GM18511 (cell line): ENCODE data around the gene NTM.
"Not testable (repeated sequence)": the region's sequence is repeated elsewhere in the genome, so short reads cannot be mapped to it uniquely, and the experiment has no call there.

ENCODE experiments used
- ATAC-seq: cut with Tn5 transposase; IDR thresholded peaks from one replicate; pipeline ENCODE4 v1.9.1; 2021; ENCODE audit warnings: mild to moderate bottlenecking, moderate library complexity; ENCODE audit not compliant: unreplicated experiment

The NTM gene

DNA sequence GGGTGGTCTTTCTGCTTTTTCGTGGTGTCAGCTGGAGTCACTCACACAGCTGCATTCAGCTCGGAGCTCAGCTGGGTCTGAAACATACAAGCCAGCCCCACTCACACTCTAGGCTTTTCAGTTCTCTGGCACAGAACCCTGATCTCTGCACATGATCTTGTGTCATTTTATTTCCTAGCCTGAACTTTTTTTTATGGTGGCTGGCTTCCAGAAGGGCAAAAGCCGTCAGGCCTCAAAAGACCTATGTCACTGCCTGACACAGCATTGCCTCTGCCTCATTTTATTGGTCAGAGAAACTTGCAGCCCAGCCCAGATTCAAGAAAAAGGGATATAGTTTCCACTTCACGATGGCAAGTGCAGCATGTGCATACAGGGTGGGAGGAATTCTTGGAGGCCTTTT lies 117.8 kb downstream of the NTM start:
- no peak for ATAC-seq

DNA sequence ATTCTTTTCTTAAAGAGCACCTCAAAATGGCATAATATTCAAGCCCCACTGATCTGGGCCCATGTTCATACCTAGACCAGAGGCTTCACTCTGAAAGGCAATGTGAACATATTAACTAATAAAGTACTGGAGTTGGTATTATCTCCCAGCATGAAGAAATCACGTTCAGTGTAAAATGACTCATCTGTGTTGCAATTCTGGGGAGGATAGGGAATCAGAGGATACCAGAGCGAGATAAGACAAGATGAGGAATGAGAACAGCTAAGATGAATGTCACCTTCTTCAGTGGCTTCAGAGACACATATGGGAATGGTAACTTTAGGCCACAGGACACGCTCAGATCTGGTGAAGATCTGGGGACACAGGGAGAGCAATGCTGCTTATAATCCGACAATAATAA lies 121.1 kb downstream of the NTM start:
- ATAC-seq, result no peak

DNA sequence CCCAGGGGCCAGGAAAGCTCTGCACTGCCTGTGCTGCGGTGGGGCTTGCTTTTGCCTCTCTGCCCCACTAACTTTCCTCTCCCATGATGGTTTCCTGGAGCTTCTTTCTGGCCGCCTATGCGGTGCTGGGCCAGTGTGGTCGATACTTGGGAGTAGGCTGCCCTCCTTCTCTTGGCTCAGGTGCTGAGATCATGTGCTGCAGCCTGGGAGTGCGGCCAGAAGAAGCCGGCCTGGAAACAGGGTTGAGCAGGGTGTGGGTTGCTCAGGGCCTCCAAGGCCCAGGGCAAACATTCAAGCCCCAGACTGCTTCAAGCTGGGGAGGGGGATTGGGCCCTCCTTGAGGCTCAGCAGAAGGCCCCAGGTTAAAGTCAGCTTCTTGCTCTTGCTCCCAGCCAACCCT lies 125.0 kb downstream of the NTM start:
- no peak for ATAC-seq

DNA sequence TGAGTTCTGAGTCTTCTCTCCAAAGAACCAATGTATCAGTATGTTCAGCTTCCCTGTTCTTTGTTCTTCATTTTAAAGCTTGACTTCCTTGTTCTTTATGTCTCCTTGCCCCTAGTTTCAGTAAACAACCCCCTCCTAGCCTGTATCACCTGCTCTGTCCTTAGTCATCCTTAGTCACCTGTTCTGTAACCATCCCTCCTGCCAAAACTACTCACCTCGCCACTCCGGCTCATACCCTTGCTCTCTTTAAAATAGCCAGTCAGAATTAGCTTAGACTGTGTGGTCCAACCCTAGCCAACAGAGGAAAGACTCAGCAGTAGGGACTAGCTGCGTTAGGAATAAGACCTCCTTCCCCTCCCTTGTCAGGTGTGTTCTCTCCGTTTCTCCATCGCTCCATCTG lies 127.3 kb downstream of the NTM start:
- ATAC-seq, result not testable (repeated sequence)

DNA sequence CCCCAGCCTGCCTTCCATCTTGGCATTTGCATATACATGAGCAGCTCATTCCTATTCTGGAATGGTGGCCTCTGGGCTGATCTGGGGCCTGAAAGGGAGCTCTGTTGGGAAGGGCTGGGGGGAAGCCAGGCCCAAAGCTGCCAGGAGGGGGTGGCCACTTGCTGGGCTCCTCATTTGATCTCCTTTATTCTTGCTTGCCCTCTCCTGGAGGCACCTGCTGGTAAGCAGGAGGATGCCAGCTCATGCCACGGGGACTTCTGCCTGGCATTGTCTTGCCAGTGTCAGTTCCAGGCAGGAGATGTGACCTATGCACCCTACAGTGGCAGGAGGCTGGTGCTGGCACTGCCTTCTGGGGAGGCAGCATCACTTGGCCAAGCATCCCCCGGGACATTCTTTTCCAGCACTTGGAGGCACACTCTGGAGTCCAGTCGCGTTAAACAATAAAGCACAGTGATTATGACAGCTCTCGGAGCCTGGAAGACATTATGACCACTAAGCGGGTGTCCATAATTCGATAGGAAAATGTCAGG lies 128.3 kb downstream of the NTM start:
- ATAC-seq, result no peak

DNA sequence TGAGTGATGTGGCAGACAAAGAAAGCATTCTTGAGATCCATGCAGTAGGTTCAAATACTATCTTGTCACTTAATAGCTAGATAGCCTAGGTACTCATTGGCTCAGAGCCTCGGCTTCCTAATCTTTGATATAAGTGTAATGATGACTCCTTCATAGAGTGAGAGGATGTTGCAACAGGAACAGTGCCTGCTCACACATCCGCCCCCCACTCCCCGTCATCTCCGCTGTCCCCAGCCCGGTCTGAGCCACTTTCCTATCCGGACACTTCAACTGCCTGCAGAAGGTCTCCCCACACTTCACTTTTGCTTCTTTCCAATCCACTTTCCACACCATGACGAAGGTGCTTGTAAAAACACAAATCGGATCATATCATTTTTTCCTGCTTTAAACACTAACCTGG lies 128.8 kb downstream of the NTM start:
- ATAC-seq, result no peak

DNA sequence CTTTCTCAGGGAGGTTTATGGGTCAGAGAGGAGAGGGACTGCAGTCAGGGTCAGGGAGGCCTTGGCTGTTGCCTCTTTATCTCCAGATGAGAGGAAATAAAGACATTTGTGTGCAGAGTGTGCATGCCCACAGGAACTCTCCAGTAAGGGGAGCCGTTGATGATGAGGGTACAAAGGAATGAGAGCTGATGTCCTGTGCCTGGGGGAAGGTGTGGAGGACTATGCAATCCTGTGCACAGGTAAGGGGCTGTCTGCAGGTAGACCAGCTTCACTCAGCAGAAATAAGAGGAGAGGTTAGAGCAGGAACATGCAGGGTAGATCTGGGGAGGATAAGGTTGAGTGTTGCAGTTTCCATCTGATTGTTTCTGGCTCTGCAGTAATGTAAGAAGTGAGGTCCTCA lies 132.6 kb downstream of the NTM start:
- no peak for ATAC-seq

DNA sequence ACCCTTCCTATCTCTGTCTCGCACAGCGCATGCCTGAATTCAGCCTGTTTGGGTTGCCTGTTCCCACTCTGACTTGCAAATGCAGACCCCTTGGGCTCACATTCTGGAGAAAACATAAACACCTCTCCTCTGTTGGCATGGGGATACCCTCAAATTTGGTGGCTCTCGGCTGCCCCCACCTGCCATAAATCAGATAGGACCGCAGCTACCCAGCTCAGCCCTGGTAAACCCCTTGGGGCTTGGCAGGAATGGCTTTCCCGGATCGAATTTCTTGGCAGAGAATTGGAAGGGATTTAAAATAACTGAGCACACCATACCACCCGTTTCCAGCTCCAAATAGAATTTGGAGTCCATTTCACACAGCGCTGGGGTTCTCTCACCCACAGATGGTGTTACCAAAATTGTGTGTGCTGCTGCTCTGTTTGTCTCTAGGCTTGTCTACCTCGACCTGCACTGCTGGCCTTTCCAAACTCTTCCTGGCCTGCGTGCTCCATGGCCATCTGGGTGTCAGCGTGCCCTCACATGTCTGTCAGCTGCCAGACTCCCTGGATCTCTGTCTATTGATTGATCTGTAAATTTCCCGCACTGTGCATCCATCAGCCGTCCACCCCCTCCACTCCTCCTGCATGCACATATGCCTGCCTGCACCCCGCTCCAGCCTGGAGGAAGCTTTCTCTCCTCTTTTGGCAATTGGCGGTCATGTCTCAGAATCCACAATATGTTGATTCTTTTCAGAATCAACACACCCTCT lies 134.0 kb downstream of the NTM start:
- no peak for ATAC-seq

DNA sequence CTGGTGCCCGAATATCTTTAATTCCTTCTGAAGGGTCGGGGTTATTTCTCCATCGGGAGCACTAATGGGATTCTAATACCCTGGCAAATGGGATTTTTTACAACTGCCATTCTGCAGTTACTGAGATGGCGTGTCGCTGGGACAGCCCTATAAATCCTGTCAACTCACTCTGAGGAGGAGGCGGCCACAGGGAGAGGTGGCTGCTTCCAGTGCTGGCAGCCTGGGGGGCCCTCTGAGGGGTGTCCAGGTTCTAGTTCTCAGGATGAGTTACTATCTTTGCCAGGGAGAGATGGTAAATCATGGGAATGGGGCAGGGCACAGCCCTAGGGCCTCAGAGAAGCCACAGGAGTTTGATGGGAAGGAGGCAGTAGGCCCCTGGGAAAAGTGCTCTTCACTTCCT lies 135.9 kb downstream of the NTM start:
- ATAC-seq, result no peak

DNA sequence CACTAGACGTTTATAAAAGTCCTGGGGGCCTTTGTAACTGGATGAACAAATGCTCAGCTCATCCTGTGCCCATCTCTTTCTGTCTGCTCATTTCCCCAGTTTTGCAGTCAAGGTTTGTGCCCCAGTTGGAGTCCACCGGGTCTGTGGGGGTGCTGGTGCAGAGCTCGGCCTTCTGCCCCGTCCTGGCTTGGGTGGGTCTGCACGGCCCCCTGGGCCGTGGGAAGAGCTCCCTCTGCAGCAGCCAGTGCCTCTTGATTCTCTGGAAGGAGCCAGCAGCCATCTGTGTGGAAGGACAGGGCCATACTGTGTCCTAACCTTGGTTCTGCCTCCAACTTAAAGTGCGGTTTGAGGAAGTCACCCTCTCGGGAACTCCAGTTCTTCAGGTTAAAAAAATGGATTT lies 140.2 kb downstream of the NTM start:
- ATAC-seq, result no peak

DNA sequence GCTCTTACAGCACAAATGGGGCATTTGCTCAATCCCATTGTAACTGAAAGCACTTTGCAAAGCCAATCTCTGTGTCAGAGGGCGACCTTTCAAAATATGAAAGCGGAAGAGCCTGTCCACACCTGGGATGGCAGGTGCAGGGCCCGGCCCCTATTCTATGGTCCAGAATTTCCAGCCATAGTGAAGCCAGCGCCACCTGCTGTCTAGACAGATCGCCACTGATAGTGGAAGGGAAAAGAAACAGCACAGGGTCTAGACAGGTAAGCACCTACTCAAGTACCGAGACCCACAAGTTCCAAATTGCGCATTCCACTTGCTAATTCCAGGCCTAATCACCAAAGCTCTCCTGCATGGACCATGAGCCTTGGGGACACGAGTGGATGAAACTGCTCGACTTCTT lies 141.4 kb downstream of the NTM start:
- no peak for ATAC-seq

DNA sequence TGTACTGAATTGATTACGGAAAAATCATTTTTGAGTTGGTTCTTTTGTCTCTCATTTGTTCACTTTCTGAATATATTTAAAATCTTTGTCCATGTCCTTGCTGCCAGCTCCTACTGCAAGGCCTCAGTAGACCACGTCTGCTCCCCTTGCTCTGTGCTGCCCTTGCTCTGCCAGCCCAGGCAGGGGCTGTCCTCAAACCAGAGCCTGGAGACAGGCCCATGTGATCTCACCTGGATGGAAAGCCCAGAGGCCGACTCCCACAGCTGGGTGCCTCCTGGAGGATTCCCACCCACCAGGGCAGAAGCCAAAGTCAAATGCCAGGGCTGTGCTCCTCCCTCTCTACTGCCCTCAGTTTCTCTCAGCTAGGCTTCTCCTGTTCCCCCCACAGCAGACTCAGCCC lies 141.8 kb downstream of the NTM start:
- ATAC-seq, result no peak

DNA sequence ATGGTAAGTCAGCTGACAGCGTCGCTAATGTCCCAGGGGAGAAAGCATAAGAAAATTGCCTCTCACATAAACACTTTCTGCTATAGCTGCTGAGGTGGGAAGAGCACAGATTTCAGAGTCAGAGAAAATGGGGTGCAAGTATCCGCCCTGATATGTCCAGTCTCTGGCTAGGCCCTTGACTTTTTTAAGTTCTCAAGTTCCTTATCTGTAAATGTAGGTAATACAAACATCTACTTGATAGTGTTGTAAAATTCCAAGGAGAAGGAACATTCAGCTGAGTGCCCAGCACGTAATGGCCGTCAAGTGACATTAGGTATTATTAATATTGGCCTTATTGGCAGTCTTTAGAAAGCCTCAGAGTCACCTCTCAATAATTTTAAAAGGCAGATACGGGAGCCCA lies 143.6 kb downstream of the NTM start:
- no peak for ATAC-seq

DNA sequence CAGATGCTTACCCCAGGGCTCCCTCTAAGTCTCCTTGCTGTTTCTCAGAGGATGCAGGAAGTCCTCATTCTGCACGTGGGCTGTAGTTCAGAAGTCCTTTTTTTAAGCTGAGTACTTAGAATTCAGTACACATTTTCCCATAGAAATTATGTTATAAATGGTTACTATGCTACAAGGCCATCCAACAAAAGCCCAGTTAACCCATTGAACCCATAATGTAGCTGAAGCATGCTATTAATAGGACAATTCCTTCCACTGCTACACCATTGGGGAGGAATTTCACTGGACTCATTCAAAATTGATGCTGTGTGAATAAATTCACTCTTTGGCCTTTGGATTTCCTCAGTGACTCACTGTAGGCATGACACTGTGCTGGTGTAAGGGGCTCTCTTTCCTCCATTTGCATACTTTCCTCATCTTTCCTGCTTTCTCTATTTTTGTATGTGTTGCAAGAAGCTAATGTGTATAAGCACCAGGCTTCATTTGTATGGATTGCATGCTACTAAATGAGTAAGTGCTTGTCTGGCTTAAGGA lies 148.0 kb downstream of the NTM start:
- no peak for ATAC-seq

DNA sequence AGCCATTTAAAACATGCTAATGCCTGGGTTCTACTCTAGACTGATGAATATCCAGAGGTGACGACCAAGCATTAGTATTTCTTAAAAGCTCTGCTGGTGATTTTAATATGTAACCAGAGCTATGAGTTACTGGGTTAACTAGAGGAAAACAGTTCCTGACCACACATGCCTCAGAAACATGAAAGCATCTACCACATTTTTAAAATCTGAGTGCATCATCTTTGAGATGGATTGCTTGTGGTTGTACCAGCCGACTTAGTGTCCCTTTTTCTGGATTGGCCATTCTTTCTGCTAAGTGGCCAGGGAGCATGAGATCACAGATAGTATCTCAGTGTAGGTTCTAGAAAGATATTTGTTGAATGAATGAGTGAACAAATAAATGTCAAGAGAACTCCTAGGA lies 152.4 kb downstream of the NTM start:
- ATAC-seq, result no peak

DNA sequence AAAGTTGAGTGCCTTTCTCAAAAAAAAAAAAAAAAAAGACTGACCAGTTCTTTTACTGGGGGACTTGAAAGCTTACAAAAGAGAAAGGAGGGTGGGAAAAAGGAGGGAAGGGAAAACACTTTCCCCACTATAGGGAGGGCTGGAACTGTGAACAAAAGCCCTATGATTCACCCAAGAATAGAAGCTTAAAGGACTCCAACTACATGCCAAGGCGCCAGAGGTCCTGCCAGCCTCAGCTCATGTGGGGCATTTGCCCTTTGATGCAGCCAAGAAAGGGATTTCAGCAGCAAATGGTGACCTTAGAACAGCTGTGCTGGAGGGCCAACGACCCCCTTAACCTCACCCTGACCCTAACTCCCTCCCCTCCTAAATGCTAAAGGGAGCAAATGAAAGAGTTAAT lies 160.0 kb downstream of the NTM start:
- no peak for ATAC-seq

DNA sequence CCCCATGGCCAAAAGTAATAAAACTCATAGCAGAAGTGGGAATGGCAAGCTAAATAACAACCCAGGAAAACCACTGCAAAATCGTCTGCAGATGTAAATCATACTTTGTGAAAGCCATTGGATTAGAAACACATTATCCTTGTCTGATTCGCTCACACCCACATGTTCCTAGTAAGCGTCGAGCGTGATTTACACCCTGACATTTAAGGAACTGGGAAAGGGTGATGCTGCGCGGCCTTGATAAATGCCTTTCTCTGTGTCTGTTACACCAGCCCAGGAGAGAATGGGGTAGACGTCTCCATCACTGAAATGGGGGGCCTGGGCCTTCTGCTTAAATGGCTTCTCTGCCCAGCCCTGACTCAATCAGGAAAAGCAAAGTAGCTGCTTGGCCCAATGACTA lies 162.7 kb downstream of the NTM start:
- no peak for ATAC-seq

DNA sequence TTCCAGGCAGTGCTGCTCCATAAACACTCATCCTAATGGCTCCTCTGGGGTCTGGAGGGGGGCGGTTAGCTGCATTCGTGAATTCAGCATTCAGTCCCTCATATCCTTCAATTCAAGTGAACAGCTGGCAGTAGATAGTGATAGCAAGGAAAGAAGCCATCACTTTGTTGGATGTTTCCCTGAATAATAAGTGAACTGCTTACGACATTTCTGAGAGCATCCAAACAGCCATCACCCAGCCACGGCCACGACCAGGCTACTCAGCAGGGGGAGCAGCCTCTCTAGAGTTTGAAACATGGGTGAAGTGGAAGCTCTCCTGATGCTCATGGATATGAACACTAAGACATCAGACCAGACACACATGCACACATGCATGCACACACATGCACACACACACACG lies 163.6 kb downstream of the NTM start:
- no peak for ATAC-seq

DNA sequence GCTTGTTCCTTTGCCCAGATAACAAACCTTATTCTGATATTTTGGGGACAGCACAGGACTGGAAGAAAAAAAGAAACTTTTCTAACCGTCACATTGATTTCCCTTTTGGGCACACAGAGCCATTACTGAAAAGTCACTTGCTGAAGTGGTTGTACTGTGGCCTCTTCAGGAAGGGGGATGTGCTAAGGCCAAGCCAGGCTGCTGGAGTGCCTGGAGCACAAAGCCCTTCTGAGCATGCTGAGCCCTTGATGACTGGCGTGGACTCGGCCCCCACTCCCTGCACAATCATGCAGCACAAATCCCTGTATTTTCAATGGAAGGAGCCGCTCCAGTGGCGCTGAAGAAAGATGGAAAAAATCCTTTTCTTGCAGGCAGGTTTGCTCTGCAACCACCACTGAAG lies 164.2 kb downstream of the NTM start:
- ATAC-seq, result no peak

DNA sequence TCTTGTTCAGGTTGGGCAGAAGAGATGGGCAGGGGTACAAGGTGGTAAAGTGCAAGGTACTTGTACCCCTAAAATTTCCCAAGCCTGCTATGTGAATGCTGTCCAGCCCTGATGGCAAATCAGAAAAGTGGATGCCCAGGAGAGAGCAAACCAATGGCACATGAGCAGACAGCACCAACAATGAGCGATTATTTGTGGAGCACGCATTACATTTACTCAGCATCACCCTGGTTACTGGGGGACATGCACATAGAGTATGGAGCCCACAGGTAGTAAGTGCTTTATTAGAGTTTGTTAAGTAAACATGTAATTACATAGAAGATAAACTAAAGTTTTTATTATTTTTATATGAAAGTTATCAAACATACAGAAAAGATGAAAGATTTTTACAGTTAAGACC lies 165.7 kb downstream of the NTM start:
- ATAC-seq, result no peak

DNA sequence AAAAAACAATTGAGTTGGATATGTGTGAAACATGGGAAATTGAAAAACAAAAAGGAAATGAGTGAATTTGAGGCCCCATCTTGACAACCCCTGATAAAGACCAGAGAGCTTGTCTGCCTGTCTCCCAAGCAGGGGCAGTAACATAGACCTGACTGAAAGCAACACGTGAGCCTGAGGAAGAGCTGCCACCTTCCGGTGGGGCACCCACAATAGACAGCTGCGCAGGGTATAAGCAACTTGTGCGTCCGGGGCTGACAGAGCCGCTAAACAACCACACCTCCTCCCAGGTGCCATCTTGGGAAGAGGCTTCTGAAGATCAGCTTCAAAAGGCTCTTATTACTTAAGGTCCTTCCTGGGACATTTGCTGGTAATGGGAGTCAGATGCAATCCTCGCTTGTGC lies 166.8 kb downstream of the NTM start:
- no peak for ATAC-seq

DNA sequence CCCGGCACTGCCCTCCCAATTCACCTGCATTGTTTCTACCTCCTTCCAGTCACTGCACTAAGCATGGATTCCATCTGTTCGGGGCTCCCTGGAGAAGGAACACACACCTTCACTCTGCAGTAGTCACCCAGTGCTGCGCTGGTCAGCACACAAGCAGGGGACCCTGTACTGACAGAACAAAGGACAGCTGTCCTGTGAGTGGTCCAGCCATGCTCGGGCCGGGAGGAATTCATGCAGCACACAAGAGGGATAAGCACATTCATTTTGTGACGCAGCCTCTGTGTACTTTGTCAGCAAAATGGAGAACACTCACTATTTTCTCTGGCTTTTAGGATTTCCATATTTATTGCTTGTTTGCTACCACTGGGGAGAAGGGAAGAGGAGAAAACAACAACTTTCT lies 167.3 kb downstream of the NTM start:
- ATAC-seq, result no peak

DNA sequence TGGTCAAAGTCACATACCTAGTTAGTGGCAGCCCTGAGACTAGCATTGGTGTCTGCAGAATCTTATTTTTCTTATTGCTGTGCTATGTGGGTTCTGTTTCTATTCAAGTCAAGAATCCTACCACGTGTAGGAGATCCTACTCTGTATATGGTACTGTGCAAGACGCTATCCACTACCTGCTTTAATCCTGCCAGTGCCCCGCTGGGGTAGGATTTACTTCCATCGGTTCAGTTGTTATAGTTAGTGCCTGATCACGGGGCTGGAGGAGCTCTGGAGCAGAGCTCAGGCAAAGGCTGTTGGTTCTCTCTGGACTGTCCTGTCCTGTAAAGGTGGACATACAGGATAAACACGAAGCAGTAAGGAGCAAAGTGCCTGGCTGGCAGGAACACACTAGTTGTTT lies 167.9 kb downstream of the NTM start:
- ATAC-seq, result no peak
